ENCODE measurements around the gene PPA2. TPM values are rescaled to one million over a fixed set of nuclear protein-coding genes. Genes with fewer than 3 reads are reported as not detected.
"Not testable (repeated sequence)": the region's sequence is repeated elsewhere in the genome, so short reads cannot be mapped to it uniquely, and the experiment has no call there.

Gene PPA2
- total RNA-seq, 1 experiment from 2014 or later: 86.6 TPM

DNA sequence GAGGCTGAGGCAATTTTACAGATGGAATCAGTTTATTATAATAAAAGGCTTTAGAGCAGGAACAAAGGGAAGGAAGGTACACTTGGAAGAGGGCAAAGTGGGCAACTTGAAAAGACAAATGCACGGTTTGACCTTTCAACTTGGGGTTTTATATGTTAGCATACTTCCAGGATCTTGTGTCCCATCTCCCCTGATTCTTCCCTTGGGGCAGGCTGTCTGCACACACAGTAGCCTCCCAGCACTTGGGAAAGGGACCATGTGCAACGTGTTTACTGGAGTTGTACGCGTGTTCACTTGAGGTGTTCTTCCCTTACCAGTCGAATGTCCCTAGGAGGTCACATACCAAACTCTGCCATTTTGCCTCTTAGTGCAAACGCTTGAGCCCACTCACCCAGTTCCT, 7.3 kb downstream of the PPA2 start:
- no peak overlapping the region for H3K27ac Mint-ChIP-seq (ENCODE audit: unreplicated experiment)
- H3K9me3 Mint-ChIP-seq (ENCODE audit: low read depth, unreplicated experiment): no peaks in the 10 kb centered on the region
- CTCF ChIA-PET: no interaction called here
- intact Hi-C loops (cut with micrococcal nuclease; ENCODE audit: unreplicated experiment): no loop called here
- no peak overlapping the region for H3K4me3 Mint-ChIP-seq (ENCODE audit: low read depth, unreplicated experiment)
- no peaks in the 10 kb centered on the region for H3K27me3 Mint-ChIP-seq (ENCODE audit: unreplicated experiment)
- TF ChIP-seq, protein P1, sequence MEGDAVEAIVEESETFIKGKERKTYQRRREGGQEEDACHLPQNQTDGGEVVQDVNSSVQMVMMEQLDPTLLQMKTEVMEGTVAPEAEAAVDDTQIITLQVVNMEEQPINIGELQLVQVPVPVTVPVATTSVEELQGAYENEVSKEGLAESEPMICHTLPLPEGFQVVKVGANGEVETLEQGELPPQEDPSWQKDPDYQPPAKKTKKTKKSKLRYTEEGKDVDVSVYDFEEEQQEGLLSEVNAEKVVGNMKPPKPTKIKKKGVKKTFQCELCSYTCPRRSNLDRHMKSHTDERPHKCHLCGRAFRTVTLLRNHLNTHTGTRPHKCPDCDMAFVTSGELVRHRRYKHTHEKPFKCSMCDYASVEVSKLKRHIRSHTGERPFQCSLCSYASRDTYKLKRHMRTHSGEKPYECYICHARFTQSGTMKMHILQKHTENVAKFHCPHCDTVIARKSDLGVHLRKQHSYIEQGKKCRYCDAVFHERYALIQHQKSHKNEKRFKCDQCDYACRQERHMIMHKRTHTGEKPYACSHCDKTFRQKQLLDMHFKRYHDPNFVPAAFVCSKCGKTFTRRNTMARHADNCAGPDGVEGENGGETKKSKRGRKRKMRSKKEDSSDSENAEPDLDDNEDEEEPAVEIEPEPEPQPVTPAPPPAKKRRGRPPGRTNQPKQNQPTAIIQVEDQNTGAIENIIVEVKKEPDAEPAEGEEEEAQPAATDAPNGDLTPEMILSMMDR (IDR thresholded peaks at IDR 0.05; ENCODE audit: unreplicated experiment): no peak
- BruUV-seq (replicated peaks): no TSS peak
- H3K4me1 Mint-ChIP-seq (ENCODE audit: low read depth, unreplicated experiment): peaks cover 20% of the 10 kb centered on the region
- no peak for DNase-seq
- H3K36me3 Mint-ChIP-seq (ENCODE audit: insufficient read depth, unreplicated experiment): peaks cover 8% of the 10 kb centered on the region

DNA sequence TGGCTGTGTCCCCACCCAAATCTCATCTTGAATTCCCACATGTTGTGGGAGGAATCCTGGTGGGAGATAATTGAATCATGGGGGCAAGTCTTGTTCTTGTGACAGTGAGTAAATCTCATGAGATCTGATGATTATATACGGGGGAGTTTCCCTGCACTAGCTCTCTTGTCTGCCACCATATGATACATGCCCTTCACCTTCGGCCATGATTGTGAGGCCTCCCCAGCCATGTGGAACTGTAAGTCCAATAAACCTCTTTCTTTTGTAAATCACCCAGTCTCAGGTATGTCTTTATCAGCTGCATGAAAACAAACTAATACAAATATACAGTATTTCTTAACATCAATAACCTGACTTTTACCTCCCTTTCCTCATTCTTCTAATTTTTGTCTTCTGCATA, 9.3 kb downstream of the PPA2 start:
- CTCF ChIA-PET; DNase-seq; H3K4me3 Mint-ChIP-seq (ENCODE audit: low read depth, unreplicated experiment); BruUV-seq (replicated peaks); H3K9me3 Mint-ChIP-seq (ENCODE audit: low read depth, unreplicated experiment); intact Hi-C loops (cut with micrococcal nuclease; ENCODE audit: unreplicated experiment); H3K27me3 Mint-ChIP-seq (ENCODE audit: unreplicated experiment); H3K27ac Mint-ChIP-seq (ENCODE audit: unreplicated experiment); H3K36me3 Mint-ChIP-seq (ENCODE audit: insufficient read depth, unreplicated experiment): not testable (repeated sequence)
- H3K4me1 Mint-ChIP-seq (ENCODE audit: low read depth, unreplicated experiment): peaks cover 22% of the 10 kb centered on the region

DNA sequence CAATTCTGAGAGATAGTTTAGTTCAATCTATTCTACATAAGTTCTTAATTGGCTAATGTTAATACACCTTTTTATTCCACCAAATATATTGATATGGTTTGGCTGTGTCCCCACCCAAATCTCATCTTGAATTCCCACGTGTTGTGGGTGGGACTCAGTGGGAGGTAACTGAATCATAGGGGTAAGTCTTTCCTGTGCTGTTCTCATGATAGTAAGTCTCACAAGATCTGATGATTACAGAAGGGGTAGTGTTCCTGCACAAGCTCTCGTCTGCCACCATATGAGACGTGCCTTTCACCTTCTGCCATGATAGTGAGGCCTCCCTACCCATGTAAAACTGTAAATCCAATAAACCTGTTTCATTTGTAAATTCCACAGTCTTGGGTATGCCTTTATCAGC, 11.3 kb downstream of the PPA2 start:
- Mint-ChIP-seq H3K4me1 (ENCODE audit: low read depth, unreplicated experiment) (peaks cover 15% of the 10 kb centered on the region), H3K36me3 (ENCODE audit: insufficient read depth, unreplicated experiment) (peaks cover 5% of the 10 kb centered on the region), H3K9me3 (ENCODE audit: low read depth, unreplicated experiment) (no peaks in the 10 kb centered on the region), H3K27me3 (ENCODE audit: unreplicated experiment) (no peaks in the 10 kb centered on the region), H3K27ac (ENCODE audit: unreplicated experiment) (no peak overlapping the region), H3K4me3 (ENCODE audit: low read depth, unreplicated experiment) (no peak overlapping the region)
- DNase-seq: no peak
- CTCF ChIA-PET: interaction anchor here (0.5 kb wide), 1 partner anchor 968 kb away, joined by 3 read pairs; no protein-coding TSS in a partner anchor
- no TSS peak for BruUV-seq (replicated peaks)
- intact Hi-C loops (cut with micrococcal nuclease; ENCODE audit: unreplicated experiment): no loop called here
- TF ChIP-seq, protein P1 (IDR thresholded peaks at IDR 0.05; ENCODE audit: unreplicated experiment): no peak

DNA sequence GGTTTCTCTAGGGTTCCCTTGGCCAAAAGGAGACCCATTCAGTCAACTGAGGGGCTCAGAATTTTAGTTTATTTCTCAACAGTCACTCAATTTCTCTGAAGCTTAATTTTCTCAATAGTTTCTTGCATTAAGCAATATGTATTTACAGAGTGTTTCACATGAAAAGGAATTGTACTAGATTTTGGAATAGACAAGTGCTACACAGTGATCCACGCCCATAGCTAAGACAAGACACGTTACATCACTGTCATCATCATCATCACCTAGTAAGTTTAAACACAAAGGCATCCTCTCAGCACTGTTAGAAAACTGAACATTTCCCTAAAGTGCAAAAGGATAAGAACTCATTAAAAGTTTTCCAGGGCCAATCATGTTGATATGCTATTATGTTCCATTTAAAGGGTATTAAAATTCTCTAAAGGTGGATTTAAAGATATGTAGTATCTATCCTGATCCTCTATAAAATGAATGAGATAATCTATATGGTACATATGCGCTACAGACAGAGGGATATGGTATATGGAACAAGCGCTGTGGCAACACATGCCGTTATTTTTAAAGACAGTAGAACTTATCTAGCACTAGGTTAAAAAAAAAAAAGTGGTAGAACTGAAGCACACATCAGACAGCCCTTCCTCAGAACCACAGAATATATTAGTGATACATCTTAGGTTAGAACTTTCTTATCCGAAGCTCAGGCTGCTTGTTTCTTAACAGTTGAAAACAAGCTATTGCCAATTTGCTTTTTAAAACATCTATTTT, 12.1 kb downstream of the PPA2 start:
- BruUV-seq (replicated peaks): no TSS peak
- H3K4me3 Mint-ChIP-seq (ENCODE audit: low read depth, unreplicated experiment): no peak overlapping the region
- H3K27ac Mint-ChIP-seq (ENCODE audit: unreplicated experiment): peak overlapping the region; percentile 58
- TF ChIP-seq, protein P1 (IDR thresholded peaks at IDR 0.05; ENCODE audit: unreplicated experiment): no peak
- CTCF ChIA-PET: interaction anchor here (0.5 to 1.1 kb wide), 2 partner anchors 207 to 968 kb away, joined by 3 read pairs; no protein-coding TSS in a partner anchor
- no peak for DNase-seq
- H3K9me3 Mint-ChIP-seq (ENCODE audit: low read depth, unreplicated experiment): no peaks in the 10 kb centered on the region
- intact Hi-C loops (cut with micrococcal nuclease; ENCODE audit: unreplicated experiment): no loop called here
- H3K4me1 Mint-ChIP-seq (ENCODE audit: low read depth, unreplicated experiment): peaks cover 8% of the 10 kb centered on the region
- H3K36me3 Mint-ChIP-seq (ENCODE audit: insufficient read depth, unreplicated experiment): peaks cover 3% of the 10 kb centered on the region
- H3K27me3 Mint-ChIP-seq (ENCODE audit: unreplicated experiment): no peaks in the 10 kb centered on the region

DNA sequence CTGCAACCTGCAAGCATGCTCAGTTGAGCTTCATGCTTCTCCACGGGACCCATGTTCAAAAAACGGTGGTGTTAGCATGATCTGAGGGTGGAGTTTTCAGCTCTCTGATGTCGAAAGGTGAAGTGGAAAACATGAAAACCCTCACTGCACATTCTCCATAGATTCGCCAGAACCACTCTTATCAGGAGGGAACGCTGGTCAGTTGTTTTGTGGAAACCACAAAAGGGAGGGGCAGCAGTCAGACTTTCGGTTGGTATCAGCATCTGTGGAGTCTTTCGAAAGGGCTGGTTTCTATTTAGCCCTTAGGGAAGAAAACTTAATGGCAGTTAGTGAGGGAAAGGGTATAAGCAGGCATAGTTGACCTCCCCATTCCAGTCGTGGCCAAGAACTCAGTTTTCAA, 12.6 kb downstream of the PPA2 start:
- no peaks in the 10 kb centered on the region for H3K27me3 Mint-ChIP-seq (ENCODE audit: unreplicated experiment)
- no peaks in the 10 kb centered on the region for H3K9me3 Mint-ChIP-seq (ENCODE audit: low read depth, unreplicated experiment)
- intact Hi-C loops (cut with micrococcal nuclease; ENCODE audit: unreplicated experiment): no loop called here
- H3K4me1 Mint-ChIP-seq (ENCODE audit: low read depth, unreplicated experiment): peaks cover 6% of the 10 kb centered on the region
- TF ChIP-seq, protein P1 (IDR thresholded peaks at IDR 0.05; ENCODE audit: unreplicated experiment): no peak
- peak overlapping the region; percentile 58 for H3K27ac Mint-ChIP-seq (ENCODE audit: unreplicated experiment)
- peak; percentile 11 for DNase-seq
- no peak overlapping the region for H3K4me3 Mint-ChIP-seq (ENCODE audit: low read depth, unreplicated experiment)
- no TSS peak for BruUV-seq (replicated peaks)
- CTCF ChIA-PET: interaction anchor here (1.1 kb wide), 1 partner anchor 206 kb away, joined by 3 read pairs; no protein-coding TSS in a partner anchor
- peaks cover 4% of the 10 kb centered on the region for H3K36me3 Mint-ChIP-seq (ENCODE audit: insufficient read depth, unreplicated experiment)

Measured in Calu3 (cell line).